Glomerular endothelial cell (primary cell): ENCODE results near the gene PIK3C2B. TPM values are rescaled to one million over a fixed set of nuclear protein-coding genes. Genes with fewer than 3 reads are reported as not detected.
"Not testable (repeated sequence)": the region's sequence is repeated elsewhere in the genome, so short reads cannot be mapped to it uniquely, and the experiment has no call there.

Experiments used
- DNase-seq: peaks from one replicate; pipeline ENCODE4 v3.0.0-alpha.2; 2011; ENCODE audit warnings: low read depth, low spot score; ENCODE audit errors: extremely low read depth
- total RNA-seq: library from RNA; depleted of rRNA; stranded (reverse); fragments of >200 nt; gene quantifications from 2 replicates; pipeline ENCODE4 v1.2.3, GENCODE V29; 2015

PIK3C2B gene
- total RNA-seq, 1 donor from 2014 or later = 77.1 TPM

DNA sequence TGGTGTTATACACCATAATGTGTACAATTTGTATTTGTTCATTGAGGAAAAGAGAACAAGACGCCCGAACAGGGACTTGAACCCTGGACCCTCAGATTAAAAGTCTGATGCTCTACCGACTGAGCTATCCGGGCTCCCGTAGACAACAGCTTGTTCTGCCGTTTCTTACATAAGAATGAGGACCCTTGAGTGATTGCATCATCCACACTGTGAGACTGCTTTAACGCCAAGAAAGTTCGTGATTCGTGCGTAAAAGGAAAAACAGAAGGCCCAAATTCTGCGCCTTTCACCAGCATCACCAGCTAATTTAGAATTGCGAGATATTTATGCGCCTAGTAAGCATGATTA is 12.3 kb upstream of the PIK3C2B start:
- peak; percentile 94 for DNase-seq

DNA sequence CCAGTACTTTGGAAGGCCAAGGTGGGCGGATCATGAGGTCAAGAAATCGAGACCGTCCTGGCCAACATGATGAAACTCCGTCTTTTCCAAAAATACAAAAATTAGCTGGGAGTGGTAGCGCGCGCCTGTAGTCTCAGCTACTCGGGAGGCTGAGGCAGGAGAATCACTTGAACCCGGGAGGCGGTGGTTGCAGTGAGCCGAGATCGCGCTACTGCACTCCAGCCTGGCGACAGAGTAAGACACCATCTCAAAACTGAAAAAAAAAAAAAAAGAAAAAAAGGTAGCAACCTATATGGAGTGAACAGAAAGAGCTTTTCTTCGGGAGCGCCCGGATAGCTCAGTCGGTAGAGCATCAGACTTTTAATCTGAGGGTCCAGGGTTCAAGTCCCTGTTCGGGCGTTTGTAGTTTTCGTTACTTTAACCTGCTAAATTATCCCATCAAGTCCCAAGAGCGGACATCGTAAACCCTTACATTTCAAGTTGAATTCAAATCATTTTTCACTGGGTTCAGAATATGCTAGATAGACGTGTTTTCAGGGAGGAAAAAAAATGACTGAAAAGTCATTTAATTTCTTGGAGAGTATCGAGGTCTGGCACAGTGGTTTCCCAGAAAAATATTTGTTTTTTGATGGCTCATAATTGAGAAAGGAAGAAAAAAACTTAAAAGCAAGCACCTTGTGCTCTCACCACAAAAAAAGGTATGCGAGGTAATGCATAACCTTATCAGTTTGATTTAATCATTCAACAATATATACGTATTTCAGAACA is 11.8 kb upstream of the PIK3C2B start:
- no peak for DNase-seq

- DNase-seq = no peak
These were observed 11.1 kb upstream of the PIK3C2B start for GRCh38 chr1:204505674-204506200.

DNA sequence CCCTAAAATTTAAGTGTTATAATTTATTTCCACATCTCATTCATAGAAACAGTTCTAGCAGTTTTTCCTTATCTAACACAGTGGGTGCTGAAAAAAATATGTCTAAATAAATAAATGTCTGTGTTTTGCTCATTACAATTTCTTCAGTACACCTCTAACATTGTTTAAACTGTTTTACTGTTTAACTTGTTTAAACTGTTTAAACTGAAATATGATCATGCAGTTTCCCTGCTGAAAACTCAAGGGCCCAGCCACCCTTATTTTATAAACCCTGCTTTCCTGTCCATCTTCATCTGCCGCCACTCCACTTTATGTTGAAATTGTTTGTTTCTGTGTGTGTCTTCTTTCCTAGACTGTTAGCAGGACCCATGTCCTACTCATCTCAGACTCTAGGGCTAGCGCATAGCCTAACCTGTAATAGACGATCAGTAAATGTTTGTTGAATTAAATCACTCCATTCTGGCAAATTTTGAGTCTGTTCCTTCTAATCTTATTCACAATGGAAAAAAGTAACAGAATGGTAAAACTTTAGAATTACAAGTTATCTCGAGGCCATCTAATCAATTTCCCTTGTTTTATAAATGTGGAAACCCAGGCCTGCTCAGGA is 9.4 kb upstream of the PIK3C2B start:
- DNase-seq = no peak

DNA sequence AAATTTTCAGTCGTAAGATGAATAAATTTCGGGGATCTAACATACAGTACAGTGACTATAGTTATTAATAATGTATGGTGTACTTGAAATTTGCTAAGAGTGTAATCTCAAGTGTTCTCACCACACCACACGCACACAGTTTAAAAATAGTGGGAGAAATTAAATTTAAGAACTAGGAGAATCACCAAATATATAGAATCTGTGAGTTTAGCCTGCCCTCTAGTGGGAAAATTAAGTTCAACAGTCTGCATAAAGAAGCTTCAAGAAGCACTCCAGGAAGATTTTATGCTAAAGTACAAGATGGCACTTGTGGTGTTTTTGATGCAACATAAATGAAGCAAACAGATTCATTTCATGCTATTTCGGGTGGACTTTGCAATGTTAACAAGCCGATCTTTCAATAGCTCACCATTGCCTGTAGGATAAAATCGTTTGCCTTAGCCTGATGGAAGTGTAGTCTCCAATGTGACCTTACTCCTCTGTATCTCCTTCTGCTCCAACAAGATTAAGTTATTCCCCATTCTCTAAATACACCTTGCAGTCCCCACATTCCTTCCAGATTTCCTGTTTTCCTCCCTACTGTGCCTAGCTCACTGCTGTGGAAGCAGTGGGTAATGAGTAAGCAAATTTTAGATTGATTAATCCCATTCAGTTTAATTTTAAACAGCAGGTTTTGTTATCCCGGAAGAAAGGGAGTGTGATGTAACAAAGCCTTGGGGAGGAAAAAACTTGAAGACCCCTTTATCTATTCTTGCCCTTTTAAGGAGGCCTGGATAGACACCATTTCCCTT is 8.7 kb upstream of the PIK3C2B start:
- no peak for DNase-seq

DNA sequence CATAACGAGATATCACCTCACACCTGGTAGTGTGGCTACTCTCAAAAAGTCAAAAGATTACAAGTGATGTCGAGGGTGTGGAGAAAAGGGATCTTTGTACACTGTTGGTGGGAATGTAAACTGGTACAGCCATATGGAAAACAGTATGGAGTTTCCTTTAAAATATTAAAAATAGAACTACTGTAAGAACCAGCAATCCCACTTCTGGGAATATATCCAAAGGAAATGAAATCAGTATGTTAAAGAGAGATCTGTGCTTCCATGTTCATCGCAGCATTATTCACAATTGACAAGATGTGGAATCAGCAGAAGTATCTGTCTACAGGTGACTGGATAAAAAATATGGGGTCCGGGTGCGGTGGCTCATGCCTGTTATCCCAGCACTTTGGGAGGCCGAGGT is 7.6 kb upstream of the PIK3C2B start:
- no peak for DNase-seq

DNA sequence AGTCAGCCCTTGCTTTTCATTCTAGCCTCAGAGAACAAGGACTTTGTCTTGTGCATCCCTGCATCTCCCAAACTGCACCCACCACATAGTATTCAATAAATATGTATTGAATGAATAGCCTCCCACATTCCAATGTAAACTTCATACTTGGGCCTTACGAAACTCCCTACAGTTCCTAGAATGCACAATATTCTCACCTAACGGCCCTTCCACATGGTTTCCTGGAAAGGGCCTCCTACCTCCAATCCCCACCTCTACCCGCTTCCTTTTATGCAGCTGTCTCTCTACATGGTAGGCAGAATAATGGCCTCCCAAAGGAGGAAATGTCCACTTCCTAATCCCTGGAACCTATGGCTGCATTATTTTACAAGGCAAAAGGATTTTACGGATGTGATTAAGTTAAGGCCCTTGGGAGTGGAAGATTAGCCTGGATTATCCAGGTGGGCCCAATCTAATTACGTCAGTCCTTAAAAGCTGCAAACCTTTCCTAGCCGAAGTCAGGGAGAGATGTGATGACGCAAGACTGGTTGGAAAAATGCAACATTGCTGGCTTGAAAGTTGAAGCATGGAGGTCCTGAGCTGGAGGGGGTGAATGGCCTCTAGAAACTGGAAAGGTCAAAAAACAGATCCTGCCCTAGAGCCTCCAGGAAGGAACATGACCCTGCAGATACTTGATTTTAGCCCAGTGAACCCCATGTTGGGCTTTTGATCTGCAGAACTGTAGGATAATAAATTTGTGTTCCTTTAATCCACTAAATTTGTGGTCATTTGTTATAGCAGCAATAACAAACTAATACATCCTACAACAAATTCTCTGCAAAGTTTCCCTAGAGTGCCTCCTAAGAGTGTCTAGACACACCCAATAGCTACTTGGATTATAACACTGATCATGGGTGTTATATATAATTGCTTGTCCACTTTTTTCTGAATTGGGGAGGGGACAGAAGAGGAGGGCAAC is 5.2 kb upstream of the PIK3C2B start:
- no peak for DNase-seq

- DNase-seq = no peak
These were observed 4.4 kb upstream of the PIK3C2B start for GRCh38 chr1:204498981-204499380.

GRCh38 chr1:204495777-204496176 is 1.2 kb upstream of the PIK3C2B start:
- DNase-seq = no peak

DNA sequence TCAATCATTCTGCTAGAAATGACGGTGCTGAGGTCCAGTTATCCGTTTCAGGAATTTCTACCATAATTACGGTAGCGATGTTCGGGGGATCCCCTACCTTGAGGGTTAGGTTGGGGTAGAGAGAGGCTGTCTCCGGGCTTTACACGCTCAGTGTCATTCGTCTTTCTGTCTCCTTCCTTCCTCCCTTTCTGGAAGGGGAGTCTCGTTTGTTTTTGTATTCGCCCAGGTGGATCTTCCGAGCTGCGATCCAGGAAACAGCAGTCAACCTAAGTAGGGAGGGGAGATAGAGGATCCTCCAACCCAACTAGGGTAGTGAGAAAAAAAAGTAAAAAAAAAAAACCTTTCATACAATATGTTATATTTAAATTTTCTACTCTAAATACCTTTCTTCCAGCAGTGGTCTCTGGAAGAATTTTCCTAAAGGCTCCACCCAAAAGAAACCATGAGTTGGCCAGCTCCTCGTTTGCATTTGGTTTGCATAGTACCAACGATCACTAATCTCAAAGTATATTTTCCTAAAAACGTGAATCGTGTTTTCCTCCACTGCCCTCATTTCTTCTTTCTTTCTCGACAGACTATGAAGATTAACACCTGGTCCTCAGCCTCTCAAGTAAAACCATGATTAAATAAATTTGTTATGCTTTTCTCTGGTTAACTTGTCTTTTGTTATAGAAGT is 611 bp upstream of the PIK3C2B start:
- no peak for DNase-seq

DNA sequence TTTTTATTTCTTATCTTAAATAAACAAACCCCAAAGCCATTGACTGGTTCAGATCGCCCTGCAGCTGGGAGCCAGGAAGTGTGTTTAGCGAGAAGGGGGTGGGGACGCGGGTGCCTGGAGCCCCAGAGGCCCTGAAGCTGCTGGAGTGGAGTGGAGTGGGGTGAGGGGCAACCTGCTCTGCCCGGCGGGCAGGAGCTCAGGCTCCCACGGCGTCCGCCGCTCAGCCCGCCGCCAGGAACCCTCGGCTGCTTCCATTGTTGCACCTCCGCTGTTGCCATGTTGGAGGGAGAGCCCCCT is 673 bp downstream of the PIK3C2B start:
- DNase-seq = no peak

- DNase-seq = no peak
These were observed 1.2 kb downstream of the PIK3C2B start for GRCh38 chr1:204493145-204493983.

DNA sequence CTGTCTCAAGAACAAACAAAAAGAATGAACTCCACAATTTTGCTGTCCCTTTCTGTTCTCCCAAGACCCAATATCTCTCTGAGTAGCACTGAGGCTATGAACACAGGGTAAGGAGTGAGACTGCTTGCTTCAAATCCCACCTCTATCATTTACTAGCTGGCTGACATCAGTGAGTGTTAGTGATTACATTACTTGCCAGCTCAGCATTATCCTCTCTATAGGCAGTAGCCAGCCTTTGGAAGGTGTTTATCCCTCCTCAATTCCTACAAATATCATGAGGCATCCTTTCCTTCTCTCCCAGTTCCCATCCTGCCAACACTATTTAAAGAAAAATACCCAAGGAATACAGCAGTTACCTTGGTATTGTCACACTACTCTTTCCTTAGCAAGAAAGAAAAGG is 3.0 kb downstream of the PIK3C2B start:
- no peak for DNase-seq

- DNase-seq = no peak
These were observed 7.4 kb downstream of the PIK3C2B start for GRCh38 chr1:204487256-204487615.

DNA sequence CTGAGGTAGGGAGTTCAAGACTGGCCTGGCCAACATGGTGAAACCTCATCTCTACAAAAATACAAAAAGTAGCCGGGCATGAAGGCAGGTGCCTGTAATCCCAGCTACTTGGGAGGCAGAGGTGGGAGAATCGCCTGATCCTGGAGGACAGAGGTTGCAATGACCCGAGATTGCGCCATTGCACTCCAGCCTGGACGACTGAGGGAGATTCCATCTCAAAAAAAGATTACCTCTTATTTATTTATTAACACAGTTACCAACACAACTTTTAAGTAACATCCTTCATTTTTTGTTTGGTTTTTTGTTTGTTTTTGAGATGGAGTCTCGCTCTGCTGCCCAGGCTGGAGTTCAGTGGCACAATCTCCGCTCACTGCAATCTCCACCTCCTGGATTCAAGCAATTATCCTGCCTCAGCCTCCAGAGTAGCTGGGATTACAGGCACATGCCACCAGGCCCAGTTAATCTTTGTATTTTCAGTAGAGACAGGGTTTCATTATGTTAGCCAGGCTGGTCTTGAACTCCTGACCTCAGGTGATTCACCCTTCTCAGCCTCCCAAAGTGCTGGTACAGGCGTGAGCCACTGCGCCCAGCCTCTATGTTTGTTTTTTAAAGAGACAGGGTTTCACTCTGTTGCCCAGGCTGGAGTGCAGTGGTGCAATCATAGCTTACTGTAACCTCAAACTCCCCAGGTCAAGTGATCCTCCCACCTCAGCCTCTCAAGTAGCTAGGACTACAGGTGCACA is 7.9 kb downstream of the PIK3C2B start:
- DNase-seq = not testable (repeated sequence)

- no peak for DNase-seq
These were observed 10.8 kb downstream of the PIK3C2B start for GRCh38 chr1:204483791-204484190.

GRCh38 chr1:204480515-204480914 is 14.1 kb downstream of the PIK3C2B start:
- no peak for DNase-seq

GRCh38 chr1:204479387-204480136 is 15.0 kb downstream of the PIK3C2B start:
- DNase-seq = no peak
